Measurements from ENCODE around the gene KRT77. TPM values are rescaled to one million over a fixed set of nuclear protein-coding genes. Genes with fewer than 3 reads are reported as not detected.

KRT77 gene
- total RNA-seq, 2 donors from 2014 or later: not detected

- H3K27me3 ChIP-seq: peaks cover 3% of the 10 kb centered on the region
Measured at GRCh38 chr12:52686756-52687487, 16.4 kb downstream of the KRT77 start.

GRCh38 chr12:52686063-52686462, 17.3 kb downstream of the KRT77 start:
- Histone ChIP-seq H3K4me3 (no peak overlapping the region), H3K9me3 (no peaks in the 10 kb centered on the region), H3K9ac (ENCODE audit: low read depth in 2 of 2, low read length in 2 of 2) (no peak overlapping the region), H3K27me3 (peaks cover 3% of the 10 kb centered on the region), H3K27ac (no peak overlapping the region), H3K36me3 (no peaks in the 10 kb centered on the region), H3K4me1 (no peaks in the 10 kb centered on the region)
- peak; percentile 55 for DNase-seq
- intact Hi-C loops (cut with DNase I): no loop called here
- TF ChIP-seq, protein P1, sequence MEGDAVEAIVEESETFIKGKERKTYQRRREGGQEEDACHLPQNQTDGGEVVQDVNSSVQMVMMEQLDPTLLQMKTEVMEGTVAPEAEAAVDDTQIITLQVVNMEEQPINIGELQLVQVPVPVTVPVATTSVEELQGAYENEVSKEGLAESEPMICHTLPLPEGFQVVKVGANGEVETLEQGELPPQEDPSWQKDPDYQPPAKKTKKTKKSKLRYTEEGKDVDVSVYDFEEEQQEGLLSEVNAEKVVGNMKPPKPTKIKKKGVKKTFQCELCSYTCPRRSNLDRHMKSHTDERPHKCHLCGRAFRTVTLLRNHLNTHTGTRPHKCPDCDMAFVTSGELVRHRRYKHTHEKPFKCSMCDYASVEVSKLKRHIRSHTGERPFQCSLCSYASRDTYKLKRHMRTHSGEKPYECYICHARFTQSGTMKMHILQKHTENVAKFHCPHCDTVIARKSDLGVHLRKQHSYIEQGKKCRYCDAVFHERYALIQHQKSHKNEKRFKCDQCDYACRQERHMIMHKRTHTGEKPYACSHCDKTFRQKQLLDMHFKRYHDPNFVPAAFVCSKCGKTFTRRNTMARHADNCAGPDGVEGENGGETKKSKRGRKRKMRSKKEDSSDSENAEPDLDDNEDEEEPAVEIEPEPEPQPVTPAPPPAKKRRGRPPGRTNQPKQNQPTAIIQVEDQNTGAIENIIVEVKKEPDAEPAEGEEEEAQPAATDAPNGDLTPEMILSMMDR (IDR thresholded peaks at IDR 0.05): no peak

More at GRCh38 chr12:52686756-52687487, 16.4 kb downstream of the KRT77 start:
- H3K4me3 ChIP-seq: no peak overlapping the region
- H3K27ac ChIP-seq: no peak overlapping the region
- TF ChIP-seq, protein P1 (IDR thresholded peaks at IDR 0.05): no peak
- no peak overlapping the region for H3K9ac ChIP-seq (ENCODE audit: low read depth in 2 of 2, low read length in 2 of 2)
- H3K9me3 ChIP-seq: no peaks in the 10 kb centered on the region
- peak; percentile 36 for DNase-seq
- intact Hi-C loops (cut with DNase I): no loop called here
- H3K36me3 ChIP-seq: no peaks in the 10 kb centered on the region
- no peaks in the 10 kb centered on the region for H3K4me1 ChIP-seq

DNA sequence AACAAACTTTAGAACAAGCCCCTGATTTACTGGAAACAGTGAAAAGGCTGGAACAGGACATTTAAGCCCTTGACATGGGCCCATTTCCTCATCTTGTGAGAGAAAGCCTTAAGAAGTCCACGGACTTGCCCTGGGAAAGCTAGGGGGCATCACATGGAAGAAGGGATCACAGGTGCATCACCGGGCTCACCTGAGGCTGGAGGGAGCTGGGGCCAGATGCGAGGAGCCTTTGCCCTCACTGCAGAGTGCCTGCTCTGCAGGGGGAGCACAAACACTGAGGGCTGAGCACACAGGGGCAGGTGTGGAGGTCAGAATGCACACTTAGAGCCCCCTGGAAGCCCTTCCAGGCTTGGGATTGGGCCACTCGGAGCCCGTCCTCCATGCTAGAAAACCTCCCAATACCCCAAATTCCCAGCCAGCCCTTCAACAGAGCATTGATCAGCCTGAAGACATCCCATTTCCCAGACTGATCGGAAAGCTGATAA, 17.9 kb downstream of the KRT77 start:
- TF ChIP-seq, protein P1 (IDR thresholded peaks at IDR 0.05): no peak
- no peak overlapping the region for H3K27ac ChIP-seq
- no peaks in the 10 kb centered on the region for H3K4me1 ChIP-seq
- H3K36me3 ChIP-seq: no peaks in the 10 kb centered on the region
- no peak overlapping the region for H3K4me3 ChIP-seq
- H3K9ac ChIP-seq (ENCODE audit: low read depth in 2 of 2, low read length in 2 of 2): no peak overlapping the region
- intact Hi-C loops (cut with DNase I): no loop called here
- no peak for DNase-seq
- H3K9me3 ChIP-seq: no peaks in the 10 kb centered on the region
- peaks cover under 1% of the 10 kb centered on the region for H3K27me3 ChIP-seq

- intact Hi-C loops (cut with DNase I): no loop called here
- Histone ChIP-seq H3K36me3 (no peaks in the 10 kb centered on the region), H3K9ac (ENCODE audit: low read depth in 2 of 2, low read length in 2 of 2) (no peak overlapping the region), H3K9me3 (no peaks in the 10 kb centered on the region), H3K27ac (no peak overlapping the region), H3K4me1 (no peaks in the 10 kb centered on the region), H3K4me3 (no peak overlapping the region), H3K27me3 (no peaks in the 10 kb centered on the region)
- no peak for DNase-seq
- TF ChIP-seq, protein P1 (IDR thresholded peaks at IDR 0.05): no peak
Measured at GRCh38 chr12:52684431-52684830, 18.9 kb downstream of the KRT77 start.

DNA sequence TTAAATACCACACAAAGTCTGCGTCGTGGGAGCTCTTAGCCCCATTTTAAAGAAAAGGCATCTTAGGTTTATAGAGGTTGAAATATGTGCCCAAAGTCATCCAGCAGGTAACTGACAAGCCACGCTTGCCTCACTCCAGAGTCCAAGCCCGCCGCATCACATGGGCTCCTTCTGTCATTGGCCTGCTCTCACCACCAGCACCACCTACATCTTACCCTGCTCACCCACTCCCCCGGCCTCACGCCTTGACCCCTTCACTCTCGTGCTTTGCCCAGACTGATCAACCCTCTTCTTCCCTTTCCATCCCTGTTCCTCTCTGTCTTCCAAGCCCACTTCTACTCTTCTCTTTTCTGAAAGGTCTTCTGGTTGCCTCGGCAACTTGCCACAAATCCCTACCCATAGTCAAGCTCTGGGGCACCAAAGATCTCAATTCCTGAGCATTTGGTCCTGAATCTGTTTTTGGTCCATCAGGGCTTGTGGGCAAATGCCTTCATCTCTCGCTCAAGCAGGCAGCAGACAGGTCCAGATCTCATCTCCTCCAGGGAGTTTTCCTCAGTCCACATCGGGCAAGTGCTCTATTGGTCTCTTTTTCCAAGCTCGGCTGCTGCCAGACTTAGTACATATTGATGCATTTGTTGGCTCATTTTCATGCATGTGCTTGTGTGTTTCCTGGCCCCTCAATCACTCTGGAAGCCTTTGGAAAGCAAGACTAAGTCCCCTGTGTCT, 19.6 kb downstream of the KRT77 start:
- Histone ChIP-seq H3K9me3 (no peaks in the 10 kb centered on the region), H3K4me1 (no peaks in the 10 kb centered on the region), H3K27me3 (no peaks in the 10 kb centered on the region), H3K9ac (ENCODE audit: low read depth in 2 of 2, low read length in 2 of 2) (no peak overlapping the region), H3K36me3 (no peaks in the 10 kb centered on the region), H3K27ac (no peak overlapping the region), H3K4me3 (no peak overlapping the region)
- intact Hi-C loops (cut with DNase I): no loop called here
- TF ChIP-seq, protein P1 (IDR thresholded peaks at IDR 0.05): no peak
- DNase-seq: no peak
